Stomach (tissue), 4 donors: ENCODE measurements around the gene TPD52L1.

Experiments used
- CTCF ChIP-seq, 7 experiments: fragments of 450-650 bp in 4 of 7; fragments of 200-600 bp in 3 of 7; sonication (generic) in 3 of 7; IDR thresholded peaks; one replicate each; pipeline ENCODE4 v1.5.1; 2016 to 2019; ENCODE audit warnings: antibody characterized with exemption in 7 of 7, control low read depth in 2 of 7, mild to moderate bottlenecking in 1 of 7
- EP300 ChIP-seq: sonication (generic); formaldehyde crosslinking; IDR thresholded peaks from one replicate; pipeline ENCODE4 v1.6.1; 2017; ENCODE audit warnings: antibody characterized with exemption

- TF ChIP-seq EP300 (no peak), CTCF (IDR thresholded peaks at IDR 0.05) (no peak)
Observed at GRCh38 chr6:125107048-125107447, 46.5 kb upstream of the TPD52L1 start.
